Stomach (tissue), 4 donors: ENCODE results near the gene ERLIN1.

Experiments
- CTCF ChIP-seq, 7 experiments: fragments of 450-650 bp in 4 of 7; fragments of 200-600 bp in 3 of 7; sonication (generic) in 3 of 7; IDR thresholded peaks; one replicate each; pipeline ENCODE4 v1.5.1; 2016 to 2019; ENCODE audit warnings: antibody characterized with exemption in 7 of 7, control low read depth in 2 of 7, mild to moderate bottlenecking in 1 of 7
- EP300 ChIP-seq: sonication (generic); formaldehyde crosslinking; IDR thresholded peaks from one replicate; pipeline ENCODE4 v1.6.1; 2017; ENCODE audit warnings: antibody characterized with exemption
- POLR2A ChIP-seq, 4 donors: fragments of 450-650 bp; IDR thresholded peaks; one replicate each; pipeline ENCODE4 v1.6.1; 2016; ENCODE audit warnings: antibody characterized with exemption in 4 of 4, control low read depth in 2 of 4, mild to moderate bottlenecking in 1 of 4, moderate library complexity in 1 of 4
- POLR2AphosphoS5 ChIP-seq, 3 donors: sonication (generic); formaldehyde crosslinking; IDR thresholded peaks; one replicate each; pipeline ENCODE4 v1.6.1; 2016; ENCODE audit warnings: antibody characterized with exemption in 3 of 3

GRCh38 chr10:100103581-100103980, 82.2 kb downstream of the ERLIN1 start:
- TF ChIP-seq POLR2A (IDR thresholded peaks at IDR 0.05) (no peak), EP300 (no peak), CTCF (IDR thresholded peaks at IDR 0.05) (no peak), POLR2AphosphoS5 (IDR thresholded peaks at IDR 0.05) (no peak)
